ENCODE data around the gene PCDHB9.

The PCDHB9 gene

DNA sequence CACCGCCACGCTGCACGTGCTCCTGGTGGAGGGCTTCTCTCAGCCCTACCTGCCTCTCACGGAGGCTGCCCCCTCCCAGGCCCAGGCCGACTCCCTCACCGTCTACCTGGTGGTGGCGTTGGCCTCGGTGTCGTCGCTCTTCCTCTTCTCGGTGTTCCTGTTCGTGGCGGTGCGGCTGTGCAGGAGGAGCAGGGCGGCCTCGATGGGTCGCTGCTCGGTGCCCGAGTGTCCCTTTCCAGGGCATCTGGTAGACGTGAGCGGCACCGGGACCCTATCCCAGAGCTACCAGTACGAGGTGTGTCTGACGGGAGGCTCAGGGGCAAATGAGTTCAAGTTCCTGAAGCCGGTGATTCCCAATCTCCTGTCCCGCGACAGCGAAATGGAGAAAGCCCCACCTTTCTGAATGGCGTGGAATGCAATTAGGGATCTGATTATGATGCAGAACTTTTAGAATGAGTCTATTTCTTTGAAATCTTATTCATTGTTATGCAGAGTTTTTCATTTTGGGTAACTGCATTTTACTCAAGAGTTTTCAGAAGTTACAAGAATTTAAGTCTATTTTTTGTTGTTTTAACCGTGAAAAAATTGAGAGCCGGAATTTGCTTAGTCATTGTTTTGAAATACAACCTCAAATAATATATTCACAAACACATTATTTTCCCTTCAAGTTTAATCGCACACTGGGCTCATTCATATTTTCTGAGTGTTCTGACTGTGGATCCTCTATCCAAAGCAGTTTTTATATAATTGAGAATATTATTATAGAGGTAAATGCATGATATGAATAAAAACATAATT, 49.8 kb downstream of the PCDHB9 start:
- DNase-seq (ENCODE audit: low read depth in 2 of 2), result no peak

Data from stimulated activated CD4-positive, alpha-beta T cell treated with anti-CD3 and anti-CD28 coated beads, Interleukin-1b, Interleukin-23, amount 100 ng/mL, for 4 hours (primary cell).